ENCODE results near the gene NKX1-2.

- TF ChIP-seq POLR2AphosphoS5 (IDR thresholded peaks at IDR 0.05; ENCODE audit: low read depth) = no peak
- TF ChIP-seq, protein P1, sequence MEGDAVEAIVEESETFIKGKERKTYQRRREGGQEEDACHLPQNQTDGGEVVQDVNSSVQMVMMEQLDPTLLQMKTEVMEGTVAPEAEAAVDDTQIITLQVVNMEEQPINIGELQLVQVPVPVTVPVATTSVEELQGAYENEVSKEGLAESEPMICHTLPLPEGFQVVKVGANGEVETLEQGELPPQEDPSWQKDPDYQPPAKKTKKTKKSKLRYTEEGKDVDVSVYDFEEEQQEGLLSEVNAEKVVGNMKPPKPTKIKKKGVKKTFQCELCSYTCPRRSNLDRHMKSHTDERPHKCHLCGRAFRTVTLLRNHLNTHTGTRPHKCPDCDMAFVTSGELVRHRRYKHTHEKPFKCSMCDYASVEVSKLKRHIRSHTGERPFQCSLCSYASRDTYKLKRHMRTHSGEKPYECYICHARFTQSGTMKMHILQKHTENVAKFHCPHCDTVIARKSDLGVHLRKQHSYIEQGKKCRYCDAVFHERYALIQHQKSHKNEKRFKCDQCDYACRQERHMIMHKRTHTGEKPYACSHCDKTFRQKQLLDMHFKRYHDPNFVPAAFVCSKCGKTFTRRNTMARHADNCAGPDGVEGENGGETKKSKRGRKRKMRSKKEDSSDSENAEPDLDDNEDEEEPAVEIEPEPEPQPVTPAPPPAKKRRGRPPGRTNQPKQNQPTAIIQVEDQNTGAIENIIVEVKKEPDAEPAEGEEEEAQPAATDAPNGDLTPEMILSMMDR (IDR thresholded peaks at IDR 0.05; ENCODE audit: insufficient read depth, low read length) = no peak
- no peak for TF ChIP-seq REST (IDR thresholded peaks at IDR 0.05; ENCODE audit: insufficient replicate concordance, low read depth)
These were observed 1.9 kb downstream of the NKX1-2 start for GRCh38 chr10:124447751-124448466.

Measured in HL-60 (cell line).